MM.1S (cell line): ENCODE measurements around the gene NDUFS2.

ENCODE experiments used
- DNase-seq: peaks from one replicate; pipeline ENCODE4 v3.0.0-alpha.2; 2015
- H2AFZ ChIP-seq: fragments of 300-600 bp; sonication (generic); 2 replicates; pipeline ENCODE4 v1.6.0; 2016; ENCODE audit warnings: antibody characterized with exemption, low read length
- H3F3A ChIP-seq: fragments of 300-600 bp; sonication (generic); 2 replicates; pipeline ENCODE4 v1.6.1; 2016; ENCODE audit warnings: mild to moderate bottlenecking, antibody characterized with exemption, low read length, moderate library complexity, mixed read lengths; ENCODE audit not compliant: insufficient read depth
- H3K27ac ChIP-seq: fragments of 300-600 bp; sonication (generic); 2 replicates; pipeline ENCODE4 v1.5.1; 2016; ENCODE audit warnings: mild to moderate bottlenecking, low read length
- H3K27me3 ChIP-seq: fragments of 300-600 bp; sonication (generic); replicated peaks from 2 replicates; pipeline ENCODE4 v1.6.0; 2016; ENCODE audit warnings: low read length; ENCODE audit not compliant: insufficient read depth
- H3K36me3 ChIP-seq: fragments of 300-600 bp; sonication (generic); replicated peaks from 2 replicates; pipeline ENCODE4 v1.6.1; 2016; ENCODE audit warnings: mild to moderate bottlenecking, low read length, mixed read lengths; ENCODE audit not compliant: insufficient read depth
- H3K4me1 ChIP-seq: fragments of 300-600 bp; sonication (generic); 2 replicates; pipeline ENCODE4 v1.6.1; 2016; ENCODE audit warnings: low read length, mixed read lengths
- H3K4me2 ChIP-seq: fragments of 300-600 bp; sonication (generic); 2 replicates; pipeline ENCODE4 v1.6.0; 2016; ENCODE audit warnings: low read depth, low read length
- H3K4me3 ChIP-seq: fragments of 300-600 bp; sonication (generic); 2 replicates; pipeline ENCODE4 v1.5.1; 2016; ENCODE audit warnings: low read length, mixed read lengths
- H3K79me2 ChIP-seq: fragments of 300-600 bp; sonication (generic); 2 replicates; pipeline ENCODE4 v1.6.1; 2016; ENCODE audit warnings: mixed run types, low read length, mixed read lengths
- H3K9ac ChIP-seq: fragments of 300-600 bp; sonication (generic); 2 replicates; pipeline ENCODE4 v1.6.1; 2016; ENCODE audit warnings: low read length, mixed read lengths
- H3K9me2 ChIP-seq: fragments of 300-600 bp; sonication (generic); replicated peaks from 2 replicates; pipeline ENCODE4 v1.6.1; 2016; ENCODE audit warnings: mild to moderate bottlenecking, low read length, mixed read lengths; ENCODE audit not compliant: insufficient read depth
- H3K9me3 ChIP-seq: fragments of 300-600 bp; sonication (generic); replicated peaks from 2 replicates; pipeline ENCODE4 v1.6.1; 2016; ENCODE audit warnings: mild to moderate bottlenecking, low read length, mixed read lengths; ENCODE audit not compliant: insufficient read depth
- H4K20me1 ChIP-seq: fragments of 300-600 bp; sonication (generic); 2 replicates; pipeline ENCODE4 v1.6.1; 2016; ENCODE audit warnings: mild to moderate bottlenecking, low read length, moderate library complexity, mixed read lengths; ENCODE audit not compliant: insufficient read depth
- CTCF ChIP-seq: fragments of 300-600 bp; sonication (generic); IDR thresholded peaks from 2 replicates; pipeline ENCODE4 v1.5.1; 2016; ENCODE audit warnings: antibody characterized with exemption, low read length, mixed read lengths
- EZH2 ChIP-seq: fragments of 300-600 bp; sonication (generic); optimal IDR thresholded peaks from 2 replicates; pipeline ENCODE3; 2017; ENCODE audit warnings: low read depth, mild to moderate bottlenecking, antibody characterized with exemption, low read length, mixed read lengths
- EZH2phosphoT487 ChIP-seq: fragments of 300-600 bp; sonication (generic); IDR thresholded peaks from 2 replicates; pipeline ENCODE4 v1.6.1; 2018; ENCODE audit warnings: antibody characterized with exemption, low read length

The NDUFS2 gene

GRCh38 chr1:161229896-161230295, 27.7 kb downstream of the NDUFS2 start:
- H2AFZ ChIP-seq, result no peak overlapping the region
- no peaks in the 10 kb centered on the region for H3K27me3 ChIP-seq
- H3F3A ChIP-seq, result peaks cover 16% of the 10 kb centered on the region
- TF ChIP-seq EZH2phosphoT487, result no peak
- TF ChIP-seq CTCF, result peak; percentile 27
- no peak for DNase-seq
- H3K4me2 ChIP-seq, result no peak overlapping the region
- peaks cover 27% of the 10 kb centered on the region for H3K79me2 ChIP-seq
- no peak overlapping the region for H3K27ac ChIP-seq
- H3K36me3 ChIP-seq, result 0 out of 2 replicates have a peak, but pooled peaks cover 5% of the 10 kb centered on the region
- peaks cover 19% of the 10 kb centered on the region for H3K4me1 ChIP-seq
- no peaks in the 10 kb centered on the region for H3K9me3 ChIP-seq
- H4K20me1 ChIP-seq, result no peaks in the 10 kb centered on the region
- H3K4me3 ChIP-seq, result no peak overlapping the region
- no peak overlapping the region for H3K9ac ChIP-seq
- no peaks in the 10 kb centered on the region for H3K9me2 ChIP-seq

- H3F3A ChIP-seq, result peaks cover 11% of the 10 kb centered on the region
- DNase-seq, result no peak
- no peaks in the 10 kb centered on the region for H3K9me3 ChIP-seq
- H4K20me1 ChIP-seq, result no peaks in the 10 kb centered on the region
- H3K4me3 ChIP-seq, result no peak overlapping the region
- H3K27me3 ChIP-seq, result no peaks in the 10 kb centered on the region
- no peaks in the 10 kb centered on the region for H3K9me2 ChIP-seq
- H3K36me3 ChIP-seq, result 0 out of 2 replicates have a peak, but pooled peaks cover 5% of the 10 kb centered on the region
- H2AFZ ChIP-seq, result no peak overlapping the region
- H3K27ac ChIP-seq, result no peak overlapping the region
- no peak overlapping the region for H3K4me2 ChIP-seq
- H3K79me2 ChIP-seq, result peaks cover 27% of the 10 kb centered on the region
- H3K9ac ChIP-seq, result no peak overlapping the region
- H3K4me1 ChIP-seq, result peaks cover 13% of the 10 kb centered on the region
- TF ChIP-seq EZH2 (no peak), CTCF (no peak), EZH2phosphoT487 (no peak)
Measured at GRCh38 chr1:161230762-161231161, 28.6 kb downstream of the NDUFS2 start.

GRCh38 chr1:161233102-161233501, 30.9 kb downstream of the NDUFS2 start:
- Histone ChIP-seq H3K27me3 (no peaks in the 10 kb centered on the region), H3K9me2 (no peaks in the 10 kb centered on the region), H2AFZ (no peak overlapping the region), H3K4me1 (peaks cover under 1% of the 10 kb centered on the region; the same call in 1 of the 2 replicates), H3K9ac (no peak overlapping the region), H3K27ac (no peak overlapping the region), H3K9me3 (no peaks in the 10 kb centered on the region), H4K20me1 (no peaks in the 10 kb centered on the region), H3K79me2 (peaks cover 6% of the 10 kb centered on the region; the same call in 1 of the 2 replicates), H3K4me2 (no peak overlapping the region), H3F3A (no peaks in the 10 kb centered on the region), H3K36me3 (0 out of 2 replicates have a peak, but pooled peaks cover 5% of the 10 kb centered on the region), H3K4me3 (no peak overlapping the region)
- TF ChIP-seq CTCF, result no peak
- TF ChIP-seq EZH2, result no peak
- no peak for TF ChIP-seq EZH2phosphoT487
- DNase-seq, result no peak
